DND-41 (cell line): ENCODE data around the gene ZNF878.
A peak's percentile ranks its signal among the peaks of the same experiment; 100 is the strongest.

Source experiments
- ATAC-seq: fragments of 200-7000 bp; cut with Tn5 transposase; 3 replicates; pipeline ENCODE4 v1.9.1; 2021; ENCODE audit warnings: low read depth; ENCODE audit not compliant: insufficient read depth
- DNase-seq: peaks from one replicate; pipeline ENCODE4 v3.0.0-alpha.2; 2020
- H2AFZ ChIP-seq: 2 replicates; pipeline ENCODE4 v1.6.0; 2012; ENCODE audit warnings: low read depth, low read length
- H3K27ac ChIP-seq: 2 replicates; pipeline ENCODE4 v1.5.1; 2012; ENCODE audit warnings: low read length, inconsistent platforms
- H3K27me3 ChIP-seq: fragments of 200-600 bp; sonication (generic); 2 replicates; pipeline ENCODE4 v1.6.0; 2012; ENCODE audit warnings: low read length, mild to moderate bottlenecking, inconsistent platforms; ENCODE audit not compliant: insufficient read depth, poor library complexity
- H3K36me3 ChIP-seq: 2 replicates; pipeline ENCODE4 v1.5.1; 2012; ENCODE audit warnings: low read length, inconsistent platforms; ENCODE audit not compliant: insufficient read depth
- H3K4me1 ChIP-seq: 2 replicates; pipeline ENCODE4 v1.5.1; 2012; ENCODE audit warnings: mild to moderate bottlenecking, low read length; ENCODE audit not compliant: insufficient read depth
- H3K4me2 ChIP-seq: 2 replicates; pipeline ENCODE4 v1.6.0; 2012; ENCODE audit warnings: mild to moderate bottlenecking, moderate library complexity, low read length, inconsistent platforms; ENCODE audit not compliant: insufficient read depth
- H3K4me3 ChIP-seq, 2 experiments: fragments of 200-600 bp in 1 of 2; shearing (Covaris generic) in 1 of 2; 2 replicates each; pipeline ENCODE4 v1.5.1; 2012 to 2016; ENCODE audit warnings: inconsistent platforms in 2 of 2, low read length in 2 of 2, mild to moderate bottlenecking in 2 of 2, low read depth in 1 of 2, moderate library complexity in 1 of 2
- H3K79me2 ChIP-seq: 2 replicates; pipeline ENCODE4 v1.6.0; 2012; ENCODE audit warnings: low read length, inconsistent platforms; ENCODE audit not compliant: insufficient read depth
- H3K9ac ChIP-seq: 2 replicates; pipeline ENCODE4 v1.6.0; 2012; ENCODE audit warnings: low read depth, mild to moderate bottlenecking, inconsistent platforms, low read length, moderate library complexity
- H3K9me3 ChIP-seq: 2 replicates; pipeline ENCODE4 v1.5.1; 2012; ENCODE audit warnings: low read length, moderate library complexity, mild to moderate bottlenecking, inconsistent platforms; ENCODE audit not compliant: insufficient read depth, severe bottlenecking
- H4K20me1 ChIP-seq: 2 replicates; pipeline ENCODE4 v1.6.0; 2012; ENCODE audit warnings: low read length; ENCODE audit not compliant: insufficient read depth
- EZH2 ChIP-seq: IDR thresholded peaks from 3 replicates; pipeline ENCODE4 v1.6.1; 2012; ENCODE audit warnings: borderline replicate concordance, low read depth, mild to moderate bottlenecking, moderate library complexity, low read length, inconsistent platforms; ENCODE audit not compliant: severe bottlenecking
- TF ChIP-seq, protein P1 (sequence below): IDR thresholded peaks from 2 replicates; pipeline ENCODE4 v1.5.1; 2012; ENCODE audit warnings: borderline replicate concordance, low read length, moderate library complexity, mild to moderate bottlenecking; ENCODE audit not compliant: poor library complexity, severe bottlenecking; ENCODE audit errors: extremely low read depth

Gene ZNF878

DNA sequence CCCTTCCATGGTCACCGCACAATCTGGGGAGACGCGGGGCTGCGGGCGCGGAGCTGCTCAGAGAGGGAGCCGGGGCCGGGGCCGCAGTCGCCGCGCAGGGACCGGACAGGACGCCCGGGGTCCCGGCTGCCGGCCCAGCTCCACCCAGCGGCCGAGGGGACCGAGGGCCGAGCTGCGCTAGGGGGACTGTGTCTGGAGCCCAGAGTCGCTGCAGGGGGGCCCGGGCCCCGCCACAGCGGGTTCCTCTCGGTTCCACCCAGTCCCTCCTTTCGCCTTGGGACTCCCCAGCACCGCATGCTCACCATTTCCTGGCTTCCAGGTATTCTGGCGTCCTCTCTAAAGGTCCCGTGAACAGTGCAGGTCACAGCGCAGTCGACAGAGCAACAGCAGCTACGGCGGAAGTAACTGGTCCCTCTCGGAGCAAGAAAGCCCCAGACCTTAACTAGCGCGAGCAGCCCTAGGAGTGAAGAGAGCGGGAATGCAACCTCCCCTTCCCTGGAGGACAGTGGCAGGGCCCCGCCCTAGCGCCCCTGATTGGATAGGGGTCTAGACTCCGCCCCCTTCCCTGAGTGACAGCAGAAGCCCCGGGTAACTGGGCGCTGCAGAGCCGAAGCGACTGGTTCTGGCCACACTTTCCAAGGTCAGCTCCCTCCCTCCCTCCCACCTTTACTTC, at the start of gene ZNF878:
ZNF878 (minus strand) TSS at position 465 of the 673 bp plus-strand sequence; CDS start at position 305, 160 bp downstream.
- Histone ChIP-seq H3K27me3 (no peaks in the 10 kb centered on the region), H2AFZ (peak within 1 kb of the TSS; percentile 99), H3K79me2 (no peaks in the 10 kb centered on the region; the same call in 1 of the 2 replicates), H3K36me3 (no peaks in the 10 kb centered on the region), H3K9me3 (no peaks in the 10 kb centered on the region), H4K20me1 (no peaks in the 10 kb centered on the region), H3K4me1 (peaks cover 23% of the 10 kb centered on the region), H3K27ac (peak within 1 kb of the TSS; percentile 89), H3K9ac (peak within 1 kb of the TSS; percentile 87), H3K4me3 (peak within 1 kb of the TSS; percentile 86 to 96), H3K4me2 (peak within 1 kb of the TSS; percentile 99)
- TF ChIP-seq EZH2: no peak
- TF ChIP-seq, protein P1, sequence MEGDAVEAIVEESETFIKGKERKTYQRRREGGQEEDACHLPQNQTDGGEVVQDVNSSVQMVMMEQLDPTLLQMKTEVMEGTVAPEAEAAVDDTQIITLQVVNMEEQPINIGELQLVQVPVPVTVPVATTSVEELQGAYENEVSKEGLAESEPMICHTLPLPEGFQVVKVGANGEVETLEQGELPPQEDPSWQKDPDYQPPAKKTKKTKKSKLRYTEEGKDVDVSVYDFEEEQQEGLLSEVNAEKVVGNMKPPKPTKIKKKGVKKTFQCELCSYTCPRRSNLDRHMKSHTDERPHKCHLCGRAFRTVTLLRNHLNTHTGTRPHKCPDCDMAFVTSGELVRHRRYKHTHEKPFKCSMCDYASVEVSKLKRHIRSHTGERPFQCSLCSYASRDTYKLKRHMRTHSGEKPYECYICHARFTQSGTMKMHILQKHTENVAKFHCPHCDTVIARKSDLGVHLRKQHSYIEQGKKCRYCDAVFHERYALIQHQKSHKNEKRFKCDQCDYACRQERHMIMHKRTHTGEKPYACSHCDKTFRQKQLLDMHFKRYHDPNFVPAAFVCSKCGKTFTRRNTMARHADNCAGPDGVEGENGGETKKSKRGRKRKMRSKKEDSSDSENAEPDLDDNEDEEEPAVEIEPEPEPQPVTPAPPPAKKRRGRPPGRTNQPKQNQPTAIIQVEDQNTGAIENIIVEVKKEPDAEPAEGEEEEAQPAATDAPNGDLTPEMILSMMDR: peak; percentile 13
- DNase-seq: peak; percentile 94
- peak; percentile 98 for ATAC-seq

DNA sequence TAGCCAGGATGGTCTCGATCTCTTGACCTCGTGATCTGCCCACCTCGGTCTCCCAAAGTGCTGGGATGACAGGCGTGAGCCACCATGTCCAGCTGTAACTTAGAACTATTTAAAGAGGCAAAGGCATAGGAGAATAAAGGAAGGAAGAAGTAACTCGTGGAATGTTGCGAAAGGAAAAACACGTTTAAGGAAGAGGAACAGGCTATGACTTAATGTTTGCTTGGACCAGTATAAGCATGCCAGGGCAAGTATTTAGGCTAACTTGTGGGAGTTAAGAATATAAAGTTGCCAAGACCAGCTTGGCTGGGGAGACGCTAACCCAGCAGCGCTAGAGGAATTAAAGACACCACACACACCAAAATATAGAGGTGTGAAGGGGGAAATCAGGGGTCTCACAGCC, 45.3 kb upstream of the ZNF878 start:
- Histone ChIP-seq H3K4me3 (no peak overlapping the region), H2AFZ (no peak overlapping the region), H3K27ac (no peak overlapping the region), H3K4me2 (no peak overlapping the region), H3K36me3 (peaks cover 45% of the 10 kb centered on the region), H3K27me3 (no peaks in the 10 kb centered on the region), H3K9me3 (peaks cover 9% of the 10 kb centered on the region), H3K79me2 (peaks cover 86% of the 10 kb centered on the region), H4K20me1 (no peaks in the 10 kb centered on the region; the same call in 1 of the 2 replicates), H3K9ac (no peak overlapping the region), H3K4me1 (peaks cover 29% of the 10 kb centered on the region)
- TF ChIP-seq EZH2: no peak
- TF ChIP-seq, protein P1: no peak
- ATAC-seq (no peak), DNase-seq (no peak)

DNA sequence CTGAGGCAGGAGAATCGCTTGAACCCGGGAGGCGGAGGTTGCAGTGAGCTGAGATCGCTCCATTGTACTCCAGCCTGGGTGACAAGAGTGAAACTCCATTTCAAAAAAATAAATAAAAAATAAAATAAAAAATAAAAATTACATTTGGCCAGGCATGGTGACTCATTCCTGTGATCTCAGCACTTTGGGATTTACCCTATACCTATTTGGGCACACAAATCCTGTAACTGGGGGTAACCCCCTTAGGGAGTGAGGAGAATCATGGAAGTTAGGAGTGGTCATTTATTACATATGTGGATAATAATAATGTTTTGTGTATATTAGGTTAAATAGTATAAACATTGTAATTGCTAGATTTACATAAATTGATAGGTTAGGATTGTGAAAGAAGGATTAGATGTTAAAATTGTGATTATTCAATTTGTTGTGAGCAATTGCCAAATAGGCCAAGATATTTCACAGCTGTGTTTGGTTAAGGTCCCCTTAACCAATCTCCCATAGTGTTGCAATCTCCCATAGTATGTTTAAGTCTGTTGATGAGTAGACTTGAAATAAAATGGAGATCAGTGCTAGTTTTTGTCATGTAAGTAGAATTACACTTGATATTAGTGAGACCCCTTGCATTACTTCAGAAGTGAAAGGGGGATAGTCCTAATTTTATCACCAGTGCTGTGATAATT, 42.5 kb upstream of the ZNF878 start:
- H3K27ac ChIP-seq: no peak overlapping the region
- peaks cover 42% of the 10 kb centered on the region for H3K36me3 ChIP-seq
- peak overlapping the region; percentile 21; the same call in 1 of the 2 replicates for H3K4me2 ChIP-seq
- H3K79me2 ChIP-seq: peaks cover 76% of the 10 kb centered on the region
- no peaks in the 10 kb centered on the region for H4K20me1 ChIP-seq
- no peak for TF ChIP-seq EZH2
- TF ChIP-seq, protein P1: no peak
- H3K9ac ChIP-seq: no peak overlapping the region
- no peak overlapping the region for H2AFZ ChIP-seq
- H3K4me3 ChIP-seq: no peak overlapping the region; a peak in 1 of 4 replicates
- ATAC-seq (no peak), DNase-seq (no peak)
- no peaks in the 10 kb centered on the region for H3K27me3 ChIP-seq
- H3K9me3 ChIP-seq: peaks cover 9% of the 10 kb centered on the region
- peaks cover 43% of the 10 kb centered on the region for H3K4me1 ChIP-seq
